GM23338 (cell line): ENCODE measurements around the gene PKNOX2. TPM values are rescaled to one million over a fixed set of nuclear protein-coding genes. Genes with fewer than 3 reads are reported as not detected.
"Not testable (repeated sequence)": the region's sequence is repeated elsewhere in the genome, so short reads cannot be mapped to it uniquely, and the experiment has no call there.

Experiments used
- ATAC-seq: fragments of 200-7000 bp; cut with Tn5 transposase; 3 replicates; pipeline ENCODE4 v1.9.1; 2020
- DNase-seq: peaks from one replicate; pipeline ENCODE4 v3.0.0-alpha.2; 2015; ENCODE audit warnings: low spot score
- H2AFZ ChIP-seq: fragments of 200-600 bp; sonication (generic); 2 replicates; pipeline ENCODE4 v1.8.0; 2016; ENCODE audit warnings: antibody characterized with exemption, mild to moderate bottlenecking, moderate library complexity
- H3F3A ChIP-seq: fragments of 200-600 bp; sonication (generic); replicated peaks from 2 replicates; pipeline ENCODE4 v1.8.0; 2017; ENCODE audit warnings: antibody characterized with exemption, mixed run types, low read depth
- H3K27ac ChIP-seq: fragments of 200-600 bp; sonication (generic); 2 replicates; pipeline ENCODE4 v1.6.1; 2016; ENCODE audit warnings: low read depth
- H3K27me3 ChIP-seq: fragments of 200-600 bp; sonication (generic); 2 replicates; pipeline ENCODE4 v1.8.0; 2016; ENCODE audit warnings: mild to moderate bottlenecking, mixed run types, moderate library complexity; ENCODE audit not compliant: insufficient read depth
- H3K36me3 ChIP-seq: fragments of 200-600 bp; sonication (generic); 2 replicates; pipeline ENCODE4 v1.8.0; 2016; ENCODE audit warnings: mild to moderate bottlenecking; ENCODE audit not compliant: insufficient read depth
- H3K4me1 ChIP-seq: fragments of 200-600 bp; sonication (generic); 2 replicates; pipeline ENCODE4 v1.8.0; 2016; ENCODE audit warnings: mild to moderate bottlenecking, moderate library complexity; ENCODE audit not compliant: insufficient read depth
- H3K4me2 ChIP-seq: fragments of 200-600 bp; sonication (generic); 2 replicates; pipeline ENCODE4 v1.7.1; 2017; ENCODE audit warnings: mixed run types
- H3K4me3 ChIP-seq: fragments of 200-600 bp; sonication (generic); 2 replicates; pipeline ENCODE4 v1.6.1; 2016; ENCODE audit warnings: mixed run types
- H3K79me2 ChIP-seq: fragments of 200-600 bp; sonication (generic); replicated peaks from 2 replicates; pipeline ENCODE4 v1.8.0; 2017; ENCODE audit warnings: mild to moderate bottlenecking; ENCODE audit not compliant: insufficient read depth
- H3K9me2 ChIP-seq: fragments of 200-600 bp; sonication (generic); 2 replicates; pipeline ENCODE4 v1.8.0; 2017; ENCODE audit not compliant: insufficient read depth
- H4K20me1 ChIP-seq: fragments of 200-600 bp; sonication (generic); replicated peaks from 2 replicates; pipeline ENCODE4 v1.8.0; 2017; ENCODE audit warnings: mild to moderate bottlenecking; ENCODE audit not compliant: insufficient read depth
- H3K27ac Mint-ChIP-seq: 2 replicates; pipeline ENCODE4 v1.8.0; 2020; ENCODE audit warnings: inconsistent platforms, mild to moderate bottlenecking, moderate library complexity, mixed read lengths
- H3K27me3 Mint-ChIP-seq: 3 replicates; pipeline ENCODE4 v1.8.0; 2022; ENCODE audit warnings: low read depth, mild to moderate bottlenecking, moderate library complexity, mixed read lengths, inconsistent platforms; ENCODE audit not compliant: insufficient read depth, poor library complexity
- H3K36me3 Mint-ChIP-seq: 3 replicates; pipeline ENCODE4 v1.8.0; 2021; ENCODE audit warnings: low read depth, mild to moderate bottlenecking, inconsistent platforms, moderate library complexity, mixed read lengths
- H3K4me1 Mint-ChIP-seq: 3 replicates; pipeline ENCODE4 v1.8.0; 2020; ENCODE audit warnings: mild to moderate bottlenecking, inconsistent platforms, mixed read lengths
- H3K4me3 Mint-ChIP-seq: 3 replicates; pipeline ENCODE4 v1.8.0; 2021; ENCODE audit warnings: moderate library complexity, mild to moderate bottlenecking, inconsistent platforms, mixed read lengths
- H3K9me3 Mint-ChIP-seq: 3 replicates; pipeline ENCODE4 v1.8.0; 2020; ENCODE audit warnings: moderate library complexity, mild to moderate bottlenecking, inconsistent platforms, mixed read lengths
- EZH2phosphoT487 ChIP-seq: fragments of 200-600 bp; sonication (generic); IDR thresholded peaks from one replicate; pipeline ENCODE4 v1.8.1; 2018; ENCODE audit warnings: antibody characterized with exemption; ENCODE audit not compliant: unreplicated experiment
- JUNB ChIP-seq: IDR thresholded peaks from one replicate; pipeline ENCODE4 v1.6.1; 2016; ENCODE audit warnings: antibody characterized with exemption; ENCODE audit not compliant: unreplicated experiment
- POLR2AphosphoS5 ChIP-seq: IDR thresholded peaks from 2 replicates; pipeline ENCODE4 v1.6.1; 2016; ENCODE audit warnings: antibody characterized with exemption, low read depth
- STAT1 ChIP-seq: IDR thresholded peaks from one replicate; pipeline ENCODE4 v1.6.1; 2016; ENCODE audit warnings: antibody characterized with exemption; ENCODE audit not compliant: unreplicated experiment
- ZNF331 ChIP-seq: fragments of 250-450 bp; sonication (Bioruptor Pico); IDR thresholded peaks from 2 replicates; pipeline ENCODE4 v1.5.0; 2020; ENCODE audit warnings: low read depth, mild to moderate bottlenecking, moderate library complexity
- polyA plus RNA-seq: library from polyadenylated mRNA; unstranded; fragments of >200 nt; fragmentation: Nextera tagmentation; extraction: Ambion mirVana; gene quantifications from 2 replicates; pipeline ENCODE4 v1.2.1, GENCODE V29; 2016
- total RNA-seq: library from RNA; depleted of rRNA; stranded (reverse); fragments of >200 nt; shearing (Covaris generic); gene quantifications from 2 replicates; pipeline ENCODE4 v1.2.3, GENCODE V29; 2014
- TF ChIP-seq, protein P1 (sequence below), 2 experiments: fragments of 200-600 bp in 1 of 2; sonication (generic) in 1 of 2; conservative IDR thresholded peaks; 2 replicates each; pipeline versions ENCODE4 v1.5.1 to v1.6.1; 2016 to 2017; ENCODE audit warnings: antibody characterized with exemption in 2 of 2, low read depth in 2 of 2, mild to moderate bottlenecking in 2 of 2, moderate library complexity in 1 of 2

Gene PKNOX2
- total and polyA plus RNA-seq, 2 experiments from 2014 or later, result 0.42 to 0.83 TPM

DNA sequence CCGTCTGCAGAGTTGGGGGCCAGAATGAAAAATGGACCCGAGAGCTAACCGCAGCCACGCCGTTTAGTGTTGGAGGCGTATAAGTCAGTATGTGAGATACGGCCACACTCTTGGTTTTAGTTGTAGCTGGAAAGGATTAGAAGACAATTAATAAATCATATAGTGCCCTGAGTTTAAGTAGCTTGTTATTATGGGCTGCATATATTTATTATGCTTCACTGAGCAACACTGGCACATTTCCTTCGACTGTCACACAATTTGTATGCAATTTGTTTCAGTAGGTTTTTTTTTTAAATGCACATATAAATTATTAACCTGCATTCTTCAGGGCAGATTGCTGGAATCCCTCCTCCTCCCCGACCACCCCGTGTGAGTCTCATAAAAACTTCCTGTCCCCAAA lies 56.9 kb downstream of the PKNOX2 start:
- Histone ChIP-seq H3K4me3 (no peak overlapping the region), H3K4me2 (no peak overlapping the region), H3F3A (no peaks in the 10 kb centered on the region), H3K79me2 (no peaks in the 10 kb centered on the region), H3K27me3 (no peaks in the 10 kb centered on the region), H2AFZ (no peak overlapping the region), H3K36me3 (no peaks in the 10 kb centered on the region; the same call in 1 of the 2 replicates), H3K27ac (no peak overlapping the region), H3K9me2 (no peaks in the 10 kb centered on the region), H3K4me1 (peaks cover 7% of the 10 kb centered on the region), H4K20me1 (no peaks in the 10 kb centered on the region)
- Mint-ChIP-seq H3K9me3 (no peaks in the 10 kb centered on the region), H3K4me1 (peaks cover 40% of the 10 kb centered on the region), H3K36me3 (no peaks in the 10 kb centered on the region), H3K4me3 (no peak overlapping the region), H3K27ac (no peak overlapping the region), H3K27me3 (peaks cover 6% of the 10 kb centered on the region)
- DNase-seq (no peak), ATAC-seq (no peak)
- TF ChIP-seq POLR2AphosphoS5, result no peak
- TF ChIP-seq STAT1, result no peak
- no peak for TF ChIP-seq EZH2phosphoT487
- no peak for TF ChIP-seq JUNB
- TF ChIP-seq, protein P1, sequence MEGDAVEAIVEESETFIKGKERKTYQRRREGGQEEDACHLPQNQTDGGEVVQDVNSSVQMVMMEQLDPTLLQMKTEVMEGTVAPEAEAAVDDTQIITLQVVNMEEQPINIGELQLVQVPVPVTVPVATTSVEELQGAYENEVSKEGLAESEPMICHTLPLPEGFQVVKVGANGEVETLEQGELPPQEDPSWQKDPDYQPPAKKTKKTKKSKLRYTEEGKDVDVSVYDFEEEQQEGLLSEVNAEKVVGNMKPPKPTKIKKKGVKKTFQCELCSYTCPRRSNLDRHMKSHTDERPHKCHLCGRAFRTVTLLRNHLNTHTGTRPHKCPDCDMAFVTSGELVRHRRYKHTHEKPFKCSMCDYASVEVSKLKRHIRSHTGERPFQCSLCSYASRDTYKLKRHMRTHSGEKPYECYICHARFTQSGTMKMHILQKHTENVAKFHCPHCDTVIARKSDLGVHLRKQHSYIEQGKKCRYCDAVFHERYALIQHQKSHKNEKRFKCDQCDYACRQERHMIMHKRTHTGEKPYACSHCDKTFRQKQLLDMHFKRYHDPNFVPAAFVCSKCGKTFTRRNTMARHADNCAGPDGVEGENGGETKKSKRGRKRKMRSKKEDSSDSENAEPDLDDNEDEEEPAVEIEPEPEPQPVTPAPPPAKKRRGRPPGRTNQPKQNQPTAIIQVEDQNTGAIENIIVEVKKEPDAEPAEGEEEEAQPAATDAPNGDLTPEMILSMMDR (conservative IDR thresholded peaks at IDR 0.05; ENCODE audit: low read depth in 2 of 2), result no peak

DNA sequence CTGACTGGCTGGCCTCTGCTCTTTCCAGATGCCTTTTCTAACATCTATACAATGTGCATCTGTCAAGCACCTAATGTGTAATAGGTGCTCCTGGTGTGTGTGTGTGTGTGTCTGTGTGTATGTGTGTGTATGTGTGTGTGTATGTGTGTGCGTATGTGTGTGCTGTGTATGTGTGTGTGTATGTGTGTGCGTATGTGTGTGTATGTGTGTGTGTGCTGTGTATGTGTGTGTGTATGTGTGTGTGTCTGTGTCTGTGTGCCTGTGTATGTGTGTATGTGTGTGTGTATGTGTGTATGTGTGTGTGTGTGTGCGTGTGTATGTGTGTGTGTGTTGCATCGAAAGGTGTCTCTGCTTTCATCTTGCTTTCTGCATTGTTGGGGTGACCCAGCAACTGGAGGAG lies 57.9 kb downstream of the PKNOX2 start:
- DNase-seq (no peak), ATAC-seq (no peak)
- no peak overlapping the region for H3K27ac ChIP-seq
- no peaks in the 10 kb centered on the region for H3F3A ChIP-seq
- H3K4me1 ChIP-seq, result peaks cover 7% of the 10 kb centered on the region
- Mint-ChIP-seq H3K27me3 (peaks cover 4% of the 10 kb centered on the region), H3K36me3 (no peaks in the 10 kb centered on the region), H3K27ac (no peak overlapping the region), H3K4me3 (no peak overlapping the region), H3K9me3 (no peaks in the 10 kb centered on the region), H3K4me1 (peaks cover 39% of the 10 kb centered on the region)
- no peaks in the 10 kb centered on the region for H4K20me1 ChIP-seq
- TF ChIP-seq STAT1, result no peak
- no peak for TF ChIP-seq ZNF331 (CRISPR knock-in tag)
- TF ChIP-seq POLR2AphosphoS5, result no peak
- no peak overlapping the region for H3K4me2 ChIP-seq
- H2AFZ ChIP-seq, result no peak overlapping the region
- H3K9me2 ChIP-seq, result no peaks in the 10 kb centered on the region
- H3K36me3 ChIP-seq, result no peaks in the 10 kb centered on the region; the same call in 1 of the 2 replicates
- no peaks in the 10 kb centered on the region for H3K79me2 ChIP-seq
- H3K4me3 ChIP-seq, result no peak overlapping the region
- no peaks in the 10 kb centered on the region for H3K27me3 ChIP-seq

DNA sequence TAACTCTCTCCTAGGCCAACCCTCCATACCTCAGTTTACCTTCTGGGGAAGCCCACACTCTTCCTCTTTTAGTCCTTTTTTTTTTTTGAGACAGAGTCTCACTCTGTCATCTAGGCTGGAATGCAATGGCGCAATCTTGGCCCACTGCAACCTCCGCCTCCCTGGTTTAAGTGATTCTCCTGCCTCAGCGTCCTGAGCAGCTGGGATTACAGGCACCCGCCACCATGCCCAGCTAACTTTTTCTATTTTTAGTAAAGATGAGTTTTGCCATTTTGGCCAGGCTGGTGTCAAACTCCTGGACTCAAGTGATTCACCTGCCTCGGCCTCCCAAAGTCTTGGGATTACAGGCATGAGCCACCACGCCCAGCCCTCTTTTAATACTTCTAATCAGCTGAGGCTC lies 58.6 kb downstream of the PKNOX2 start:
- not testable (repeated sequence) for H3K4me1 ChIP-seq, H3K9me3 Mint-ChIP-seq, H3K27ac ChIP-seq, H3K4me2 ChIP-seq, H3F3A ChIP-seq, H2AFZ ChIP-seq, H3K27me3 Mint-ChIP-seq, ATAC-seq, H3K9me2 ChIP-seq, H3K79me2 ChIP-seq, H3K4me3 Mint-ChIP-seq, H3K27me3 ChIP-seq, H3K4me3 ChIP-seq, H3K36me3 Mint-ChIP-seq, H3K36me3 ChIP-seq, H4K20me1 ChIP-seq, H3K27ac Mint-ChIP-seq, DNase-seq
- H3K4me1 Mint-ChIP-seq, result peaks cover 40% of the 10 kb centered on the region
